IMR-90 (cell line): Measurements from ENCODE around the gene ABL1. TPM values are rescaled to one million over a fixed set of nuclear protein-coding genes. Genes with fewer than 3 reads are reported as not detected.

Source experiments
- ATAC-seq: fragments of 200-7000 bp; cut with Tn5 transposase; 2 replicates; pipeline ENCODE4 v1.9.1; 2020; ENCODE audit warnings: low read depth, mild to moderate bottlenecking, moderate library complexity
- BruUV-seq: library from RNA; stranded (reverse); fragments of 400-500 nt; replicated peaks from 2 replicates; lab custom pipeline; 2021; lab: Mats Ljungman, UMichigan
- CTCF ChIA-PET: fragments of 300-600 bp; formaldehyde crosslinking; extraction: SDS; loops from one replicate; lab custom pipeline; 2021; ENCODE audit warnings: antibody characterized with exemption; lab: Yijun Ruan, JAX
- POLR2A ChIA-PET: fragments of 300-600 bp; sonication (Branson Sonifier 250); formaldehyde crosslinking; loops from one replicate; lab custom pipeline; 2022; ENCODE audit warnings: antibody characterized with exemption; ENCODE audit not compliant: unreplicated experiment; lab: Charles Lee
- DNase-seq: peaks from one replicate; pipeline ENCODE4 v3.0.0; 2013
- H2AFZ ChIP-seq: replicated peaks from 2 replicates; pipeline ENCODE3; 2013; ENCODE audit warnings: low read length, mild to moderate bottlenecking; ENCODE audit not compliant: poor library complexity
- H2AK5ac ChIP-seq: 2 replicates; pipeline ENCODE4 v1.6.1; 2013; ENCODE audit warnings: low read depth, low read length, inconsistent platforms
- H2AK9ac ChIP-seq: replicated peaks from 2 replicates; pipeline ENCODE3; 2013; ENCODE audit warnings: mild to moderate bottlenecking, low read depth, low read length, moderate library complexity; ENCODE audit not compliant: poor library complexity
- H2BK120ac ChIP-seq: 2 replicates; pipeline ENCODE4 v1.6.1; 2013; ENCODE audit warnings: low read depth, low read length, inconsistent platforms
- H2BK15ac ChIP-seq: 3 replicates; pipeline ENCODE4 v1.6.1; 2013; ENCODE audit warnings: low read depth, low read length, inconsistent platforms
- H2BK20ac ChIP-seq: 2 replicates; pipeline ENCODE4 v1.6.1; 2013; ENCODE audit warnings: low read depth, mild to moderate bottlenecking, inconsistent platforms, low read length, moderate library complexity
- H2BK5ac ChIP-seq: 2 replicates; pipeline ENCODE4 v1.6.1; 2013; ENCODE audit warnings: mild to moderate bottlenecking, low read depth, low read length, inconsistent platforms; ENCODE audit not compliant: poor library complexity, severe bottlenecking
- H3K14ac ChIP-seq: replicated peaks from 2 replicates; pipeline ENCODE4 v1.6.1; 2013; ENCODE audit warnings: low read depth, low read length, inconsistent platforms
- H3K18ac ChIP-seq: 2 replicates; pipeline ENCODE4 v1.6.1; 2013; ENCODE audit warnings: low read depth, low read length, control low read depth
- H3K23ac ChIP-seq: 2 replicates; pipeline ENCODE4 v1.6.1; 2013; ENCODE audit warnings: low read depth, low read length, inconsistent platforms
- H3K27ac ChIP-seq: 2 replicates; pipeline ENCODE4 v1.5.1; 2013; ENCODE audit warnings: mild to moderate bottlenecking, control low read depth, low read length; ENCODE audit not compliant: insufficient read depth
- H3K27me3 ChIP-seq: 2 replicates; pipeline ENCODE4 v1.6.1; 2013; ENCODE audit warnings: low read length; ENCODE audit not compliant: control insufficient read depth, insufficient read depth
- H3K36me3 ChIP-seq: 2 replicates; pipeline ENCODE4 v1.6.1; 2013; ENCODE audit warnings: low read length, mixed read lengths; ENCODE audit not compliant: control insufficient read depth, insufficient read depth
- H3K4ac ChIP-seq: 2 replicates; pipeline ENCODE4 v1.6.1; 2013; ENCODE audit warnings: low read depth, low read length, inconsistent platforms
- H3K4me1 ChIP-seq: 2 replicates; pipeline ENCODE4 v1.6.1; 2013; ENCODE audit warnings: low read length, mixed read lengths; ENCODE audit not compliant: control insufficient read depth, insufficient read depth
- H3K4me2 ChIP-seq: 2 replicates; pipeline ENCODE4 v1.6.1; 2013; ENCODE audit warnings: low read depth, mild to moderate bottlenecking, control low read depth, low read length, moderate library complexity
- H3K4me3 ChIP-seq: 2 replicates; pipeline ENCODE4 v1.5.1; 2013; ENCODE audit warnings: low read depth, mild to moderate bottlenecking, control low read depth, low read length, moderate library complexity; ENCODE audit not compliant: insufficient read depth
- H3K56ac ChIP-seq: 2 replicates; pipeline ENCODE4 v1.6.1; 2013; ENCODE audit warnings: low read length, inconsistent platforms; ENCODE audit not compliant: insufficient read depth; ENCODE audit errors: extremely low read depth
- H3K79me1 ChIP-seq, 2 experiments: 2 replicates each; pipeline ENCODE4 v1.6.1; 2013; ENCODE audit warnings: low read length in 2 of 2, inconsistent platforms in 1 of 2, low read depth in 1 of 2
- H3K9ac ChIP-seq: 2 replicates; pipeline ENCODE4 v1.6.1; 2013; ENCODE audit warnings: low read depth, low read length, control low read depth
- H3K9me1 ChIP-seq: 2 replicates; pipeline ENCODE4 v1.6.1; 2013; ENCODE audit warnings: low read length, inconsistent platforms; ENCODE audit not compliant: insufficient read depth
- H3K9me3 ChIP-seq: 2 replicates; pipeline ENCODE4 v1.6.1; 2013; ENCODE audit warnings: low read length; ENCODE audit not compliant: control insufficient read depth, insufficient read depth
- H4K20me1 ChIP-seq: 2 replicates; pipeline ENCODE4 v1.6.1; 2013; ENCODE audit warnings: low read length, inconsistent platforms; ENCODE audit not compliant: insufficient read depth
- H4K5ac ChIP-seq: 2 replicates; pipeline ENCODE4 v1.6.1; 2013; ENCODE audit warnings: mild to moderate bottlenecking, low read depth, low read length, control low read depth
- H4K8ac ChIP-seq, 2 experiments: 2 replicates each; pipeline ENCODE4 v1.6.1; 2013; ENCODE audit warnings: low read depth in 2 of 2, low read length in 2 of 2, control low read depth in 1 of 2, inconsistent platforms in 1 of 2
- H4K91ac ChIP-seq: 2 replicates; pipeline ENCODE4 v1.6.1; 2013; ENCODE audit warnings: low read depth, low read length, inconsistent platforms; ENCODE audit not compliant: insufficient read depth
- RFX5 ChIP-seq: IDR thresholded peaks from 2 replicates; pipeline ENCODE4 v1.8.0; 2012; ENCODE audit warnings: low read depth, mild to moderate bottlenecking, low read length, moderate library complexity
- SMC3 ChIP-seq: fragments of 150-350 bp; IDR thresholded peaks from 2 replicates; pipeline ENCODE4 v1.6.1; 2016; ENCODE audit warnings: low read depth, mild to moderate bottlenecking, antibody characterized with exemption, low read length, moderate library complexity
- WGBS, 2 experiments: methylation state at CpG; one replicate each; pipeline versions ENCODE4 v1.1.5 to v1.1.7; 2013; ENCODE audit warnings: missing lambda C conversion rate in 2 of 2; ENCODE audit not compliant: insufficient read length in 1 of 2; ENCODE audit errors: extremely low coverage in 2 of 2; 5-methylcytosine and 5-hydroxymethylcytosine counted together
- dilution Hi-C: fragments of 300-500 bp; cut with HindIII; formaldehyde crosslinking; loops from one replicate; pipeline ENCODE4 v1.14.3; 2018; ENCODE audit warnings: low sequenced_read_pairs; ENCODE audit not compliant: unreplicated experiment
- in situ Hi-C: fragments of 300-500 bp; cut with MboI; formaldehyde crosslinking; loops from 3 replicates; pipeline ENCODE4 v1.14.3; 2019; ENCODE audit warnings: low sequenced_read_pairs, inconsistent platforms, mixed read lengths
- intact Hi-C: fragments of 100-400 bp; cut with micrococcal nuclease; formaldehyde crosslinking; loops from 2 replicates; pipeline ENCODE4 v1.10.0; 2022
- polyA plus RNA-seq, 3 experiments: library from polyadenylated mRNA; depleted of rRNA; stranded (reverse); fragments of >200 nt; gene quantifications; 2 replicates each; pipeline ENCODE4 v1.2.3, GENCODE V29; 2012; ENCODE audit warnings: low replicate concordance in 1 of 3
- total RNA-seq: library from RNA; depleted of rRNA; stranded (reverse); fragments of >200 nt; gene quantifications from 2 replicates; pipeline ENCODE4 v1.2.3, GENCODE V29; 2012
- TF ChIP-seq, protein P1 (sequence below): fragments of 150-350 bp; IDR thresholded peaks from 2 replicates; pipeline ENCODE4 v1.6.1; 2016; ENCODE audit warnings: low read depth, mild to moderate bottlenecking, low read length, moderate library complexity, borderline replicate concordance
- TF ChIP-seq, protein P2 (sequence below): conservative IDR thresholded peaks from 2 replicates; pipeline ENCODE4 v1.5.1; 2012; ENCODE audit warnings: mild to moderate bottlenecking, low read depth, low read length, improper control_type of control experiment

ABL1 gene
- total and polyA plus RNA-seq, 2 of the 4 experiments (the other 2 are of a cell fraction) = 33.7 to 49.1 TPM

DNA sequence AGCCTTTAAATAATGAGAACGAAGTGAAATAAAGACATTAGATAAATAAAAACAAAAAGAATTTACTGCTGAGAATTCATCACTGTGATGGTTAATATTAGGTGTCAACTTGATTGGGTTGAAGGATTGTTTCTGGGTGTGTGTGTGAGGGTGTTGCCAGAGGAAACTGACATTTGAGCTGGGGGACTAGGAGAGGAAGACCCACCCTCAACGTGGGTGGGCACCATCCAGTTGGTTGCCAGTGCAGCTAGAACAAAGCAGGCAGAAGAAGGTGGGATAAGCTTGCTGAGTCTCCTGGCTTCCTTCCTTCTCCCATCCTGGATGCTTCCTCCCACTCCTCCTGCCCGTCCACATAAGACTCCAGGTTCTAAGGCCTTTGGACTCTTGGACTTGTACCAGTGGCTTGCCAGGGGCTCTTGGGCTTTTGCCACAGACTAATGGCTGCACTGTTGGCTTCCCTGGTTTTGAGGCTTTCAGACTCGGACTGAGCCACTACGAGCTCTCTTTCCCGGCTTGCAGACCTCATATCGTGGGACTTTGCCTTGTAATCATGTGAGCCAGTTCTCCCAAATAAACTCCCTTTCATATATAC, 43.7 kb upstream of the ABL1 start (continued):
- TF ChIP-seq RFX5 = no peak
- TF ChIP-seq, protein P1, sequence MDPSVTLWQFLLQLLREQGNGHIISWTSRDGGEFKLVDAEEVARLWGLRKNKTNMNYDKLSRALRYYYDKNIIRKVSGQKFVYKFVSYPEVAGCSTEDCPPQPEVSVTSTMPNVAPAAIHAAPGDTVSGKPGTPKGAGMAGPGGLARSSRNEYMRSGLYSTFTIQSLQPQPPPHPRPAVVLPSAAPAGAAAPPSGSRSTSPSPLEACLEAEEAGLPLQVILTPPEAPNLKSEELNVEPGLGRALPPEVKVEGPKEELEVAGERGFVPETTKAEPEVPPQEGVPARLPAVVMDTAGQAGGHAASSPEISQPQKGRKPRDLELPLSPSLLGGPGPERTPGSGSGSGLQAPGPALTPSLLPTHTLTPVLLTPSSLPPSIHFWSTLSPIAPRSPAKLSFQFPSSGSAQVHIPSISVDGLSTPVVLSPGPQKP = no peak
- TF ChIP-seq SMC3 = no peak

DNA sequence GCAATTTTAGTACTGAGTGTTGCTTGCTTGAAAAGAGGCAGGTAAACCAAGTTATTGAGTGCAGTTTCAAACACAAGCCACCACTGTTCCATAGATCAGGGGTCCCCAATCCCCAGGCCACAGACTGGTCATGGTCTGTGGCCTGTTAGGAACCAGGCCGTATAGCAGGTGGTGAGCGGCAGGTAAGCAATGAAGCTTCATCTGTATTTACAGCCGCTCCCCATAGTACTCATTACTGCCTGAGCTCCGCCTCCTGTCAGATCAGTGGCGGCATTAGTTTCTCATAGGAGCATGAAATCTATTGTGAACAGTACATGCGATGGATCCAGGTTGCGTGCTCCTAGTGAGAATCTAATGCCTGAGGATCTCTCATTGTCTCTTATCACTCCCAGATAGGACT, 41.5 kb upstream of the ABL1 start:
- Histone ChIP-seq H3K27me3 (no peaks in the 10 kb centered on the region), H3K4me1 (peaks cover 11% of the 10 kb centered on the region), H3K36me3 (no peaks in the 10 kb centered on the region), H2BK20ac (no peak overlapping the region), H3K27ac (no peak overlapping the region), H3K4me3 (no peak overlapping the region), H2AFZ (no peak overlapping the region), H2AK5ac (no peak overlapping the region), H4K5ac (no peak overlapping the region), H3K56ac (no peak overlapping the region), H4K8ac (no peak overlapping the region), H3K9ac (no peak overlapping the region), H3K4me2 (no peak overlapping the region), H4K91ac (no peak overlapping the region), H3K18ac (no peak overlapping the region), H2BK120ac (no peak overlapping the region), H4K20me1 (peaks cover 6% of the 10 kb centered on the region; the same call in 1 of the 2 replicates), H3K79me1 (peaks cover 40 to 68% of the 10 kb centered on the region in 2 experiments), H3K9me3 (peaks cover 6% of the 10 kb centered on the region), H2BK5ac (no peak overlapping the region), H2AK9ac (no peak overlapping the region), H3K9me1 (peaks cover 5% of the 10 kb centered on the region), H3K23ac (no peak overlapping the region), H2BK15ac (no peak overlapping the region), H3K4ac (no peak overlapping the region), H3K14ac (no peak overlapping the region)
- POLR2A ChIA-PET = no interaction called here
- BruUV-seq = no TSS peak
- WGBS, 2 experiments = 100% methylated on average over 1 of the region's 7 CpGs; no CpG with 5 or more reads in 1 of the 2 experiments
- dilution Hi-C loops (no loop called here), intact Hi-C loops (no loop called here), in situ Hi-C loops (no loop called here)
- CTCF ChIA-PET = no interaction called here
- DNase-seq (no peak), ATAC-seq (no peak)
- TF ChIP-seq, protein P2, sequence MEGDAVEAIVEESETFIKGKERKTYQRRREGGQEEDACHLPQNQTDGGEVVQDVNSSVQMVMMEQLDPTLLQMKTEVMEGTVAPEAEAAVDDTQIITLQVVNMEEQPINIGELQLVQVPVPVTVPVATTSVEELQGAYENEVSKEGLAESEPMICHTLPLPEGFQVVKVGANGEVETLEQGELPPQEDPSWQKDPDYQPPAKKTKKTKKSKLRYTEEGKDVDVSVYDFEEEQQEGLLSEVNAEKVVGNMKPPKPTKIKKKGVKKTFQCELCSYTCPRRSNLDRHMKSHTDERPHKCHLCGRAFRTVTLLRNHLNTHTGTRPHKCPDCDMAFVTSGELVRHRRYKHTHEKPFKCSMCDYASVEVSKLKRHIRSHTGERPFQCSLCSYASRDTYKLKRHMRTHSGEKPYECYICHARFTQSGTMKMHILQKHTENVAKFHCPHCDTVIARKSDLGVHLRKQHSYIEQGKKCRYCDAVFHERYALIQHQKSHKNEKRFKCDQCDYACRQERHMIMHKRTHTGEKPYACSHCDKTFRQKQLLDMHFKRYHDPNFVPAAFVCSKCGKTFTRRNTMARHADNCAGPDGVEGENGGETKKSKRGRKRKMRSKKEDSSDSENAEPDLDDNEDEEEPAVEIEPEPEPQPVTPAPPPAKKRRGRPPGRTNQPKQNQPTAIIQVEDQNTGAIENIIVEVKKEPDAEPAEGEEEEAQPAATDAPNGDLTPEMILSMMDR = no peak
- TF ChIP-seq RFX5 (no peak), SMC3 (no peak)
